GM13976 (cell line): Measurements from ENCODE around the gene CPLX3.

Experiments used
- DNase-seq: peaks from one replicate; pipeline ENCODE4 v3.0.0; 2012; ENCODE audit warnings: low spot score
- CTCF ChIP-seq: IDR thresholded peaks from 2 replicates; pipeline ENCODE4 v1.5.1; 2012; ENCODE audit warnings: borderline replicate concordance, mild to moderate bottlenecking; ENCODE audit not compliant: insufficient read depth; ENCODE audit errors: extremely low read depth, missing control alignments, control extremely low read depth
- in situ Hi-C: fragments of 300-500 bp; cut with MboI; formaldehyde crosslinking; loops from one replicate; pipeline ENCODE4 v1.12.0; 2022; ENCODE audit warnings: low sequenced_read_pairs, mixed read lengths, inconsistent platforms; ENCODE audit not compliant: unreplicated experiment

Gene CPLX3

GRCh38 chr15:74847432-74847831, 21.0 kb downstream of the CPLX3 start:
- TF ChIP-seq CTCF = no peak
- DNase-seq = no peak
- in situ Hi-C loops = no loop called here

- in situ Hi-C loops = no loop called here
- no peak for TF ChIP-seq CTCF
- no peak for DNase-seq
These were observed 24.0 kb downstream of the CPLX3 start for GRCh38 chr15:74850393-74850792.

GRCh38 chr15:74851960-74852359, 25.5 kb downstream of the CPLX3 start:
- no peak for TF ChIP-seq CTCF
- in situ Hi-C loops = no loop called here
- no peak for DNase-seq

GRCh38 chr15:74854453-74855022, 28.1 kb downstream of the CPLX3 start:
- in situ Hi-C loops = no loop called here
- DNase-seq = no peak
- no peak for TF ChIP-seq CTCF

GRCh38 chr15:74855857-74856256, 29.4 kb downstream of the CPLX3 start:
- no peak for TF ChIP-seq CTCF
- in situ Hi-C loops = no loop called here

GRCh38 chr15:74856537-74856936, 30.1 kb downstream of the CPLX3 start:
- in situ Hi-C loops = no loop called here
- no peak for TF ChIP-seq CTCF
- DNase-seq = no peak

More at GRCh38 chr15:74855857-74856256, 29.4 kb downstream of the CPLX3 start:
- DNase-seq = no peak
